Panc1 (cell line): Measurements from ENCODE around the gene ADCY7. TPM values are rescaled to one million over a fixed set of nuclear protein-coding genes. Genes with fewer than 3 reads are reported as not detected.

Source experiments
- ATAC-seq: fragments of 200-7000 bp; cut with Tn5 transposase; 2 replicates; pipeline ENCODE4 v1.9.1; 2020; ENCODE audit warnings: mild to moderate bottlenecking, moderate library complexity
- BruUV-seq: library from RNA; stranded (reverse); fragments of 400-500 nt; replicated peaks from 2 replicates; lab custom pipeline; 2021; lab: Mats Ljungman, UMichigan
- CTCF ChIA-PET: fragments of 300-600 bp; sonication (Branson Sonifier 250); formaldehyde crosslinking; loops from one replicate; lab custom pipeline; 2022; ENCODE audit warnings: antibody characterized with exemption; lab: Charles Lee
- POLR2A ChIA-PET: fragments of 300-600 bp; sonication (Branson Sonifier 250); formaldehyde crosslinking; loops from one replicate; lab custom pipeline; 2022; ENCODE audit warnings: antibody characterized with exemption; lab: Charles Lee
- DNase-seq: peaks from one replicate; pipeline ENCODE4 v3.0.0-alpha.2; 2010; ENCODE audit warnings: low read depth, low spot score
- H3K27ac ChIP-seq: 2 replicates; pipeline ENCODE4 v1.5.1; 2011; ENCODE audit warnings: mild to moderate bottlenecking, low read length, inconsistent platforms
- H3K27me3 ChIP-seq: fragments of 200-500 bp; sonication (Bioruptor generic); 2 replicates; pipeline ENCODE4 v1.6.0; 2014; ENCODE audit warnings: low read length, inconsistent platforms; ENCODE audit not compliant: control insufficient read depth, insufficient read depth
- H3K36me3 ChIP-seq: fragments of 200-500 bp; sonication (Bioruptor generic); 2 replicates; pipeline ENCODE4 v1.5.1; 2014; ENCODE audit warnings: inconsistent platforms, mild to moderate bottlenecking, low read length, moderate library complexity; ENCODE audit not compliant: control insufficient read depth, insufficient read depth
- H3K4me1 ChIP-seq: 2 replicates; pipeline ENCODE4 v1.5.1; 2011; ENCODE audit warnings: inconsistent platforms, mild to moderate bottlenecking, low read length, moderate library complexity; ENCODE audit not compliant: control insufficient read depth, insufficient read depth
- H3K4me3 ChIP-seq, 2 experiments: 2 replicates each; pipeline ENCODE4 v1.5.1; 2011 to 2012; ENCODE audit warnings: low read depth in 2 of 2, low read length in 2 of 2, mild to moderate bottlenecking in 2 of 2, inconsistent platforms in 1 of 2, moderate library complexity in 1 of 2
- H3K9me3 ChIP-seq: fragments of 200-500 bp; sonication (Bioruptor generic); 2 replicates; pipeline ENCODE4 v1.5.1; 2014; ENCODE audit warnings: low read depth, mild to moderate bottlenecking, inconsistent platforms, low read length, moderate library complexity; ENCODE audit not compliant: control insufficient read depth, insufficient read depth
- CTCF ChIP-seq: fragments of 450-650 bp; IDR thresholded peaks from 2 replicates; pipeline ENCODE4 v1.5.1; 2017; ENCODE audit warnings: mild to moderate bottlenecking
- POLR2AphosphoS5 ChIP-seq: IDR thresholded peaks from 2 replicates; pipeline ENCODE4 v1.6.1; 2012; ENCODE audit warnings: mild to moderate bottlenecking, low read depth, low read length, moderate library complexity
- REST ChIP-seq, 2 experiments: IDR thresholded peaks; 2 replicates each; pipeline ENCODE4 v1.6.1; 2011 to 2012; ENCODE audit warnings: low read depth in 2 of 2, control low read depth in 1 of 2, low read length in 1 of 2, mild to moderate bottlenecking in 1 of 2, moderate library complexity in 1 of 2; ENCODE audit not compliant: insufficient read depth in 1 of 2
- SIN3A ChIP-seq: IDR thresholded peaks from 2 replicates; pipeline ENCODE4 v1.6.1; 2012; ENCODE audit warnings: low read depth, mild to moderate bottlenecking, low read length, moderate library complexity, borderline replicate concordance; ENCODE audit not compliant: insufficient read depth
- TCF7L2 ChIP-seq: IDR thresholded peaks from 2 replicates; pipeline ENCODE4 v1.6.1; 2011; ENCODE audit warnings: mild to moderate bottlenecking, low read depth, low read length, inconsistent platforms
- in situ Hi-C: cut with HindIII; loops from 2 replicates; pipeline ENCODE4 v1.10.0; 2016; ENCODE audit warnings: low sequenced_read_pairs, low pct_unique_long_range_greater_than_20kb
- intact Hi-C: fragments of 100-400 bp; cut with micrococcal nuclease; formaldehyde crosslinking; loops from one replicate; pipeline ENCODE4 v1.10.0; 2022; ENCODE audit not compliant: unreplicated experiment
- total RNA-seq: library from RNA; stranded (reverse); gene quantifications from one replicate; pipeline ENCODE4 v1.2.1, GENCODE V29; 2021; ENCODE audit not compliant: unreplicated experiment

The ADCY7 gene
- total RNA-seq, 1 experiment from 2014 or later = 6.3 TPM

- POLR2A ChIA-PET = interaction anchor here (0.6 kb wide), 1 partner anchor 13 kb away, joined by 6 read pairs; no protein-coding TSS in a partner anchor
These were observed 37.9 kb upstream of the ADCY7 start for GRCh38 chr16:50228364-50228868.

GRCh38 chr16:50229149-50229726 lies 37.1 kb upstream of the ADCY7 start:
- CTCF ChIA-PET = no interaction called here
- no peak for TF ChIP-seq REST (IDR thresholded peaks at IDR 0.05; ENCODE audit: insufficient read depth in 1 of 2, low read depth in 2 of 2, low read length in 1 of 2)
- TF ChIP-seq CTCF = no peak
- no peak for TF ChIP-seq POLR2AphosphoS5
- no peak for TF ChIP-seq TCF7L2
- TF ChIP-seq SIN3A = no peak
- peaks cover 2% of the 10 kb centered on the region; the same call in 1 of the 2 replicates for H3K36me3 ChIP-seq
- DNase-seq (no peak), ATAC-seq (no peak)
- POLR2A ChIA-PET = no interaction called here
- intact Hi-C loops (no loop called here), in situ Hi-C loops (no loop called here)
- BruUV-seq = no TSS peak
- no peaks in the 10 kb centered on the region for H3K4me1 ChIP-seq
- no peak overlapping the region for H3K27ac ChIP-seq
- H3K27me3 ChIP-seq = no peaks in the 10 kb centered on the region
- no peak overlapping the region for H3K4me3 ChIP-seq
- H3K9me3 ChIP-seq = no peaks in the 10 kb centered on the region

More at GRCh38 chr16:50228364-50228868, 37.9 kb upstream of the ADCY7 start:
- no peaks in the 10 kb centered on the region for H3K9me3 ChIP-seq
- H3K27me3 ChIP-seq = no peaks in the 10 kb centered on the region
- peaks cover 2% of the 10 kb centered on the region; the same call in 1 of the 2 replicates for H3K36me3 ChIP-seq
- no peak for DNase-seq
- no peaks in the 10 kb centered on the region for H3K4me1 ChIP-seq
- intact Hi-C loops (no loop called here), in situ Hi-C loops (no loop called here)
- no peak for TF ChIP-seq REST (IDR thresholded peaks at IDR 0.05; ENCODE audit: insufficient read depth in 1 of 2, low read depth in 2 of 2, low read length in 1 of 2)
- TF ChIP-seq TCF7L2 = no peak
- no peak for TF ChIP-seq POLR2AphosphoS5
- no peak for TF ChIP-seq CTCF
- TF ChIP-seq SIN3A = no peak
- H3K27ac ChIP-seq = no peak overlapping the region
- BruUV-seq = no TSS peak
- CTCF ChIA-PET = no interaction called here
- H3K4me3 ChIP-seq = no peak overlapping the region
- ATAC-seq = no peak
